ENCODE data around the gene YWHAG.
"Not testable (repeated sequence)": the region's sequence is repeated elsewhere in the genome, so short reads cannot be mapped to it uniquely, and the experiment has no call there.

- TF ChIP-seq CTCF (optimal IDR thresholded peaks at IDR 0.05 in 1 of 3, IDR thresholded peaks at IDR 0.05 in 1 of 3, conservative IDR thresholded peaks at IDR 0.05 in 1 of 3; ENCODE audit: extremely low read depth in 1 of 3, insufficient read depth in 2 of 3, low read length in 3 of 3); EZH2 (IDR thresholded peaks at IDR 0.05; ENCODE audit: low read length): not testable (repeated sequence)
Measured at GRCh38 chr7:76387789-76388188, 29.0 kb upstream of the YWHAG start.

Data from keratinocyte (primary cell).